Embryonic facial prominence (tissue), 1 donor: ENCODE results near the gene DRAP1.

Experiments used
- DNase-seq: peaks from one replicate; pipeline ENCODE4 v3.0.0-alpha.2; 2016; ENCODE audit errors: extremely low spot score

The DRAP1 gene, protein sequence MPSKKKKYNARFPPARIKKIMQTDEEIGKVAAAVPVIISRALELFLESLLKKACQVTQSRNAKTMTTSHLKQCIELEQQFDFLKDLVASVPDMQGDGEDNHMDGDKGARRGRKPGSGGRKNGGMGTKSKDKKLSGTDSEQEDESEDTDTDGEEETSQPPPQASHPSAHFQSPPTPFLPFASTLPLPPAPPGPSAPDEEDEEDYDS

DNA sequence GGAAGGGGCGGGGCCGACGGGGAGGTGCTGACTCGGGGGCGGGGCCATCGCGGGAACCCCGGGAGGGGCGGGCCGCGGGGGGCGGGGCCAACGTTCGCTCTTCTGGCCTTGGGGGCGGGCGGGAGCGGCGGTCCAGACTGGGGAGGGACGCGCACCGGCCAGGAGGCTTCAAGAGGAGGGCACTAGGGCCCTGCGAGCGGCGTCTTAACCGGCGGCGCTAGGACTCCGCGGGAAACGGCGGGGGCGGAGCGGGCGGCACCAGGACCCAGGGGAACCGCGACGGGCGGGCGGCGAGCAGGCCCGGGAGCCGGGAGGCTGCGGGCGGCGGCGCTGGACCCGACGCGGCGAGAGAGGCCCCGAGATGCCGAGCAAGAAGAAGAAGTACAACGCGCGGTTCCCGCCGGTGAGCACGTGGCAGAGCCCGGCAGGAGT is at the start of gene DRAP1:
Gene DRAP1, plus strand, starts transcription at position 286 of the 432 bp plus-strand sequence. Its CDS starts 76 bp downstream, at position 362.
- DNase-seq, result peak; percentile 99

DNA sequence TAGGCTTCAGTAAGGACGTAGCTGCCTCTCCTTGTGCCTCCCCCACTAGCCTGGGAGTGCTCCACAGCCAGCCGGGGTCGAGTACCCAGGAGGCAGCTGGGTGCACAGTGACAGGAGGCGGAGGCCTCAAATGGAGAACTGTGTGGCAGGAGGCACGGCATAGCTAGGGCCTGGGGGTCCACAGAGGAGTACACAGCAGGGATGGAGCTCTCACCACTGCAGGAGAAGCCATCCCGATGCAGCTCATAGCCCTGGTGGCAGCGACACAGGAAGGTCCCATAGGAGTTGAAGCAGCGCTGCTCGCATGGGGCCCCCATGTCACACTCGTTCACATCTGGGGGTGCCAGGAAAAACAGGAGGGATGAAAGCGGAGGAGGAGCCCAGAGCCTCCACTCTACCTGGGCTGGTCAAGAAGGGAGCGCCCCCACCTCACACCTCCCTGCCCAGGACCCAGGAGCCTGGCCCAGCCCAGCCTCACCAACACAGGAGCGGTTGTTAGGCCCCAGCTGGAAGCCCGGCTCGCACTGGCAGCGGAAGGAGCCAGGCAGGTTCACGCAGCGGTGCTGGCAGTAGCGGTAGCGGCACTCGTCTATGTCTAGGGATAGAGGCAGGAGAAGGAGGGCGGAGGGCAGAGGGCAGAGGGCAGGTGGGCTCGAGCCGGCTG is 49.5 kb upstream of the DRAP1 start:
- DNase-seq, result no peak

DNA sequence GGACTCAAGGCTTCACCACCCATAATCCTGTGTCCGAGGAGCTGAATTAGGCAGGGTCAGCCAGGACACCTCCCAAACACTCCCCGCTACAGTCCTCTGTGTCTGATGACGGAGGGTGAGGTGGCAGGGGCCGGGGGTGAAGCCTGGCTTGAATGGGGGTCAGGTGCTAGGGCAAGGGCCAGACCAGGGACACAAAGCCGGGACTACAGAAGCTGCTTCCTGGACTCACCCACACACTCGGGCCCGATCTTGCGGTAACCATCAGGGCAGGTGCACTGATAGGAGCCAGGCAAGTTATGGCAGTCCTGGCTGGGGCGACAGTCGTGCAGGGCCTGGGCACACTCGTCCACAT is 48.9 kb upstream of the DRAP1 start:
- DNase-seq, result no peak

DNA sequence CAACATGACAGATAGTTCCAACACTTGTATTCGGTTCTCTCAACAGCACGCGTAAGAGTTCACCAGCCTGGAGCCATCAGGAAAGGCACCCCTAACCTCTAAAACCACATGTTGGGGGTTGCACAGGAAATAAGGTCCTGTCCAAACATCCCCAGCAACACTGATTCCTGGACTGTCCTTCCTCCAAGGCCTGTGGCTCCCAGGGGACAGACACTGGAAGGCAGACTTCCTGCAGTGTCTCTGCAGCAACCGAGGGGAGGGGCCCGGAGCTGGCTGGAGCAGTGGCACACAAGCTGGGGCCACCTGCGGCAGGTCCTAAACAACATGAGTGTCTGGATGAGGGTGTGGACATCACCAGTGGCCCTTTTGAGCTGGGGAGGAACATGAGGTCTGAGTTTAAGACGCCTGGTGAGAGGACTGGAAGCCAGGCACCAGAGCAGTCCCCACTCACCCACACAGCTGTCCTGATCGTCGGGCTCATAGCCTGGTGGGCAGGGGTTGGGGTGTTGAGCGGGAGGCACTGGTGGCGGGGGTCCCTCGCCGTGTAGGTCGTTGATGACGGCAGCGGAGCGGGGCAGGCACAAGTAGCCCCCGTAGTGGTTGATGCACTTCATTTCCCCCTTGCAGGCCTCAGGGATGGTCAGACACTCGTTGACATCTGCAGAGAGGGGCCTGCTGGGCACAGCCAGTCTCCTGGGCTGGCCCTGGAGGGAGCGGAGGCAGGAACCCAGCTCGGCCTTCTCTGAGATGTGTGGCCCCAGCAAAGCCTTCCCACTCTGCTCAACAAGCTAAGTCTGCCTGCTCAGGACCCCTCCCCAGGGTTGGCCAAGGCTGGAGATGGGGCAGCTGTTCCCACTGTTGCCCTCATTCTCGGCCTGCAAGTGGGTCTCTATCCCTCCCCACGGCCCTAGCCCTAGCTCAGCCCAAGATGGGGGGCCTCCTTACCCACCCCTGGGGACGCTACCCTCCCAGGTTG is 48.2 kb upstream of the DRAP1 start:
- DNase-seq, result no peak

DNA sequence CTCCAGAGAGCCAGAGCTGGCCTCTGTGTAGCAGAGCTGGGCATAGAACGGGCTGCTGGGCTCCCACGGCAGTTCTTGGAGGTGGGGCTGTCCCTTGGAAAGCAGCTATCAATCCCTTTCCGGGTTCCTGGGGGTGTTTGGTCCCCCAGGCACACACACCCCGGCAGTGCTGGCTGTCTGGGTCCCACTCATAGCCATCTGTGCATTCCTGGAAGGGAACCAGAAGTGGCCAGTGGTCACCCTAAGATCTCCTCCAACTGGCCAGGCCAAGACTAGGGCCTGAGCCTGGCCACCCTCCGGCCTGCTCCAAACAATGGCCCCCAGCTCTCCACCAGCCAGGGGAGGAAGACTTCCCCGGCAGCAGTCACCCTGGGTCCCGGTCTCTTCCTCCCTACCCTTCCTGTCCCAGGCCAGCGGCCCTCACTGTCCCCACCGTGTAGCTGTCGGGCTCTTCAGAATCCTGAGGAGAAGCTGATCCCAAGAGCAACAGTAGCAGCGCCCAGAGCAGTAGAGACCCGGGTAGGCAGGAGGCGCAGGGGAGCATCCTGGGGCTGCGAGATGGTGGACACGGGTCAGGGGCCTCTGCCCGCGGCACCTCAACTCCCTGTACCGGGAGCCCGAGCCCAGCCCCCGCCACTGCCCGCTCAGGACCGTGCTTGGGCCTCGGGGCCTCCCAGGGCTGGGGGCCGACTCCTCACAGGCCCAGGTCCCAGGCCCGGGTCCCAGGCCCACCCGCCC is 47.2 kb upstream of the DRAP1 start:
- DNase-seq, result no peak

DNA sequence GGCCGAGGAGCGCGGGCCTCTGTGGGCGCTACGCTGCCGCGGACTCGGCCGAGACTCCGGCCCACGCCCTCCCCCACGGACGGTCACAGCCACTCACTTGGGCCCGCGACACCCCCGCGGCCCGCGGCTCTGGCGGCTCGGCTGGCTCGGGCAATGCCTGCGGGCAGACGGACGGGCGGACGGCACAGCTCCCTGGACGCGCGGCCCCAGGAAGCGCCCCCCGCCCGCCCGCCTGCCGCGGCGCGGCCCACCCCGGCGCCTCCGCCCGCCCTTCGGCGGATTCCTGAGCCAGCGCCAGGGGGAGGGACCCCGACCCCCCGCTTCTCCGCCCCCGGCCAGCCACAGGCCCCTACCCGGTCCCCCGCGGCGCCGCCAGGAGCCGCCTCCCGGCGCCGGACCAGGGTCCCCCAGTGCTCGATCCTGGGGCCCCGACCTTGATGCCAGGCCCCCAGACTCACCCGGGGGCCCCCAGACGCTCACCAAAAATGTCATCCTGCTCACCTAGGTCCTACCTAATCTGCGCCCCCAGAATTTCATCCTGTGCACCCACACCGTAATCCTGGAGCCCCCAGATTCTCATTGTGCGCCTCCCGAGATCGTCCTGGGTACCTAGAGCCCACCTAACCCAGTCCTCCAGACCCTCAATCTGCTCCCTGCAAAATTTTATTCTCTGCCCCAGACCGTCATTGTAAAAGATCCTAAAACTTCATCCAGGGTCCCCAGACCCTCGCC is 46.5 kb upstream of the DRAP1 start, which contains the start of gene EFEMP2:
Gene EFEMP2, minus strand, starts transcription at position 215 of the 732 bp plus-strand sequence. CDS start 446 bp downstream, outside the sequence.
- DNase-seq, result no peak

DNA sequence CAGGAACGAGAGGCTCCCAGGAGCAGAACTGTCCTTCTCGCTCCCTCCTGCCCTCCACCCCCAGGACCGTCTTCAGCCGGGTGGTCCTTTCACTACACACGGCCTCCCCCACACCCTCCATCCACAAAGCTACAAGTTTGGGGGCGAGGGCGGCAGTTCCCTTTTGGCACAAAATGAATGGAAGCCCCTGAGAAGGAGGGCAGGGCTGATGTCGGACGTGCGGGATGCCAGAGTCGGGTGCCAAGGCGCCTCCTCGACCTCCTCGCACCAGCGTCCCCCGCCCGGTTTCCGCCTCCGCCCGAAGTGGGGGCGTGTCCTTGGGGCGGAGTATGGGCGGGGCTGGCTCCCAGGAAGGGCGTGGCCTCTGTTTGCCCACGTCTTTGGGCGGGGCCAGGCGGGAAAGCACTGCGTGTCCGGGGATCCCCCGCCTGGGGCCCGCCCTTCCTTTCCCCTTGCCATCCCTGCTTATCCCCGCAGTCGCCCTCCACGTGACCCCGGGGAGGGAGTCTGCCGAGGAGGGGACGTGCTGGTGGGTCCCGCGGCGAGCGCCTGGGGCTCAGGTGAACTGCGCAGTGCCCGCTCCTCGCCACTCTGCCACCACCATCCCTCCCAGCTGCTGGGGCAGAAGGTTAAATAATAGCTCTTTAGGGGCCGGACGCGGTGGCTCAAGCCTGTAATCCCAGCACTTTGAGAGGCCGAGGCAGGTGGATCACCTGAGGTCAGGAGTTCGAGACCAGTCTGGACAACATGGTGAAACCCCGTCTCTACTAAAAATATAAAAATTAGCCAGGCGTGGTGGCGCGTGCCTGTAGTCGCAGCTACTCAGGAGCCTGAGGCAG is 45.7 kb upstream of the DRAP1 start:
- DNase-seq, result peak; percentile 69

DNA sequence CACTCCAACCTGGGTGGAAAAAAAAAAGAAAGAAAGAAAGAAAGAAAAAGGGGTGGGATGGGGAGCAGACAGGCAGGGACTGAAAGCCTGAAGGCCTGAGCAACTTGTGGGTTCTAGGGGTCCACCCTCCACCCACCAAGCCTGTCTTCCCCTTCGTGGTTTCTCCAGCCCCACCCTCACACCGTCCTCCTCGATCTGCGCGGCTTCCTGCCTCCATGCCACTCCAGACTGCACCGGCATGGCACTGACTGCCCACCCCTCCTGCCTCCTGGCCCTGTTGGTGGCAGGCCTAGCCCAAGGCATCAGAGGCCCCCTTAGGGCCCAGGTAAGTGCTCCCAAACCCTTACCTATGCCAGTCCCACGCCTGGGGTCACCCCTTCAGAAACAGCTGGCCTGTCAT is 39.6 kb upstream of the DRAP1 start, which contains the start of gene CTSW:
Gene CTSW, plus strand, starts transcription at position 221 of the 400 bp plus-strand sequence. Its CDS starts 18 bp downstream, at position 239.
- DNase-seq, result no peak

DNA sequence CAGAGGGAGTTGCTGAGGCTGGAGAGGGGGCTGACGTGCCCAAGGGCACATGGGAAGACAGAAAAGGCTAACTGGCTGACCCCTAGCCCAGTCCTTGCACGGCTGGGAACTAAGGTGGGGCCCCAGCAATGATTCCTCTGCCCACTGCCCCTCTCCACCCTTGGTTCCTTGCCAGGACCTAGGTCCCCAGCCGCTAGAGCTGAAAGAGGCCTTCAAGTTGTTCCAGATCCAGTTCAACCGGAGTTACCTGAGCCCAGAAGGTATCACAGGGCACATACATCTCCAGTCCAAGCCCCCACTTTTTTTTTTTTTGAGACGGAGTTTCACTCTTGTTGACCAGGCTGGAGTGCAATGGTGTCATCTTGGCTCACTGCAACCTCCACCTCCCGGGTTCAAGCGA is 39.2 kb upstream of the DRAP1 start:
- no peak for DNase-seq

DNA sequence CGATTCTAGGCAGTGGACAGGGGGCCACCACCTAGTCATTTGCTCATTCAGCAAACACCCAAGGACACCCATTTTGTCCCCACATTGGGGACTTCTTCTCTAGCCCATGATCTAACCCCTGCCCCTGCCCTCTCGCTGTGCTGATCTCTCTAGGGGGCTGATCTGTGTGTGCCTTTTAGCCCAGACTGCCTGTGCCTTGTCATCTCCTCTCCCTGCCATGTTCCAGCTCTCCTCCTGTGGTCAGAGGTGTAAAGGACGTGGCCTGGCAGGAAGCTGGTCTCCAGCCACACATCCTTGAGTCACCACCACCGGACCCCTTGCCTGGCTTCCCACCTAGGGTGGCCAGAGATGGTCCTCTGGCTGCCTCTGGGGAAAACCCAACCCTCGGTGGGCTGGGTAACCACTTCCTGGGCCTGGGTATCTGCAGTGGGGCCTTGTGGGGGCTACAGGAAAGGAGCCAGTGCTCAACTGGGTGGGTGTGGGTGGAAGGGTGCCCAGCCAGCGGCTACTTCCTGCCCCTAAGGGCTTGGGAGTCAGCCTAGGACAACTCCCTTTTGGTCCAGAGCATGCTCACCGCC is 38.3 kb upstream of the DRAP1 start:
- no peak for DNase-seq

DNA sequence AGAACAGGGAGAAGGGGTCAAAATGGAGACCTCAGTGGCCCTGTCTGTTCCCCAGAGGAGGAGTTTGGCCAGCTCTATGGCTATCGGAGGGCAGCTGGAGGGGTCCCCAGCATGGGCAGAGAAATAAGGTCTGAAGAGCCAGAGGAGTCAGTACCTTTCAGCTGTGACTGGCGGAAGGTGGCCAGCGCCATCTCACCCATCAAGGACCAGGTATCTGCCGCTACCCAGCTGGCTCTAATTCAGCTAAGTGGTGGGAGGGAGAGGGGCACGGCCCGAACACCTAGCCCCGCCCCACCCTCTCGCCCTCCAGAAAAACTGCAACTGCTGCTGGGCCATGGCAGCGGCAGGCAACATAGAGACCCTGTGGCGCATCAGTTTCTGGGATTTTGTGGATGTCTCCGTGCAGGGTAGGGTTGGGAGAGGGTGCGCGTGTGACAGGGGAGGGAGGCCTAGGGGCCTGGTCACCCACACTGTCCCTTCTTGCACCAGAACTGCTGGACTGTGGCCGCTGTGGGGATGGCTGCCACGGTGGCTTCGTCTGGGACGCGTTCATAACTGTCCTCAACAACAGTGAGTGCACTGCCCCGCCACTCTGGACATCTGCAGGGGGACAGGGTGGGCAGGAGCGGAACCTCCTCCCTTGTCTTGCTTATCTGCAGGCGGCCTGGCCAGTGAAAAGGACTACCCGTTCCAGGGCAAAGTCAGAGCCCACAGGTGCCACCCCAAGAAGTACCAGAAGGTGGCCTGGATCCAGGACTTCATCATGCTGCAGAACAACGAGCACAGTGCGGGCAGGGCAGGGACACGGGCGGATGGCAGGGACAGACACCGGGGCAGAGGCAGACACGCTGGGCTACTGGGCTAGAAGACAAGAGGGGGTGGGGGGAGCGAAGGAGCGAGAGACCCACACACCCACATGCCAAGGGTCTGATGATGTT is 36.8 kb upstream of the DRAP1 start:
- DNase-seq, result no peak

DNA sequence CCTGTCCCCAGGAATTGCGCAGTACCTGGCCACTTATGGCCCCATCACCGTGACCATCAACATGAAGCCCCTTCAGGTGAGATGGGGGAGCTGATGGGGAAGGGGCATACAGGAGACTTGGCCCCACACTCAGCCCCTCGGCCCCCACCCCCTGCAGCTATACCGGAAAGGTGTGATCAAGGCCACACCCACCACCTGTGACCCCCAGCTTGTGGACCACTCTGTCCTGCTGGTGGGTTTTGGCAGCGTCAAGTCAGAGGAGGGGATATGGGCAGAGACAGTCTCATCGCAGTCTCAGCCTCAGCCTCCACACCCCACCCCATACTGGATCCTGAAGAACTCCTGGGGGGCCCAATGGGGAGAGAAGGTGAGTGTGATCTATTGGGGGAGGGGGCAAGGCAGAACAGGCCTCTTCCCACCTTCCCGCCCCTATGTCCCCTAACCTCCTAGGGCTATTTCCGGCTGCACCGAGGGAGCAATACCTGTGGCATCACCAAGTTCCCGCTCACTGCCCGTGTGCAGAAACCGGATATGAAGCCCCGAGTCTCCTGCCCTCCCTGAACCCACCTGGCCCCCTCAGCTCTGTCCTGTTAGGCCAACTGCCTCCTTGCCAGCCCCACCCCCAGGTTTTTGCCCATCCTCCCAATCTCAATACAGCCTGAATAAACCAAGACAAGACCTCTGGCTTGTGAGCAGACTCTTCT is 36.0 kb upstream of the DRAP1 start:
- DNase-seq, result no peak

DNA sequence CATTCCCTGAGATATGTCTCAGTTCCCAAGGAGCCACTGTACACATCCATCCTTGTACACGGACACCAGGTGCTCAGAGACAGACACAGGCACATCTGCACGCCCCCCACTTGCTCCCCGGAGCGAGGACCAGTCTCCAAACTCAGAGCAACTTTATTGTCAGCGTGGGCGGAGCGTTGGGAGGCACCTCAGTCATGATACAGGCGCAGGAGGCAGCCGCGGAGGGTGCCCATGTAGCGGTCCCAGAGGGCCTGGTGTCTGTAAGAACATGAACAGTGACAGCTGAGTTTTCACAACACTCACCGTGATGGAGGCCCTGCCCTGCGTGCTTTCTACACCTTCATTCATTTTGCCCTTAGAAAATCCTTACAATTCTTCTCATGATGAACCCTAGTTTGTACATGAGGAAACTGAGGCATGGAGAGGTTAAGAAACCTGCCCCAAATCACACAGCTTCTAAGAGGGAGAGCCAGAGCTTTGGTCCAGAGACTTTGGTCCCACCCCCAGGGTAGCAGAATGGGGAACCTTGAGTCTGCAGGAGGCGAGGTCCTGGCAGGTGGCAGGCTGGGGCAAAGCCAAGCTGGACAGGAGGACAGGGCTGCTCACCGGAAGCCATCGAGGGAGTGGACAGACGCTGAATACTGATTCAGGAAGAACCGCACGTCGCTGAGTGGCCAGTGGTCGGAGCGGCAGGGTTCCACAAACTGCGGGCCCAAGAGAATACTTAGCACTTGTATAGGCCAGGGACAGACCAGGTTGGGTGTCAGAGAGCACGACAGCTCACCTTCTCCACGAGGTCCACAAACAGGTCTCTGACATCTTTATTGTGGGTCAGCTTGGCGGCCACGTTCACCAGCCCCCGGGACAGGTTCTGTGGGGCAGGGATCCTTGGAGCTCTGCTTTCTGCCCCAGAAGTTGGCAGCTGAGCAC is 35.2 kb upstream of the DRAP1 start:
- no peak for DNase-seq

DNA sequence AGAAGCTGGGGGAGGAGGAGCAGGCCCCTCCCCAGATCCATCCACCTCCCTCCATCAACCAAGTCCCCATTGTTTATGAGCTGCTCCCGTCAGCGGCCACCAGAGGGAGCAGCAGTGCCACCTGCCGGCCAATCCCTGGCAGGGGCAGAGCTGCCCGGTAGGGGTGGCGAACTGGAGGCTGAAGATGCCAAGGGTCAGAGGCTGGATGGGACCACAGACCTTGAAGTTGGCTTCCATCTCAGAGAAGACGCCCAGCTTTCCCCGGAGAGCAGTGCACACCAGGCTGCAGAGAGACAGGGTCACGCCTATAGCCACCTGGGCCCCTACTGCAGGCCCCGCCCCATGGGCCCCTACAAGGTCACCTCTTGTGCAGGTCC is 34.5 kb upstream of the DRAP1 start:
- no peak for DNase-seq

DNA sequence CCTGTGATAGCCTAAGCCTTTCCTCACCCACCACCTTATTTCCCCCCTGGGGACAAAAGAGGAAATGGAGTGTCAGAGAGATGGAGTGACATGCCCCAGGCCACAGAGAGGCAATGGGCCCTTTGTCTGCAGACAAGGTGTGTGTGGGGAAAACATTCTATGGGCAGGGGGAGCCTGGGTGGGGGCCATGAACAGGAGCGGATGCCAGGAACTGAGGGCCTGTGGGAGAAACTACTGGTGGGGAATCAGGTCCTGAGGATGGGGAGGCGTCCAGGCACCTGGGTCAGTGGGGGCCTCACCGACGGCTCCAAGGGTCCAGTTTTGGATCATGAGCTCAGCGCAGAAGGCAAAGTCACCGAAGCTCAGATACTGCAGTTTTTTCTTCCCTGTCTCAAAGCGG is 34.0 kb upstream of the DRAP1 start:
- no peak for DNase-seq

DNA sequence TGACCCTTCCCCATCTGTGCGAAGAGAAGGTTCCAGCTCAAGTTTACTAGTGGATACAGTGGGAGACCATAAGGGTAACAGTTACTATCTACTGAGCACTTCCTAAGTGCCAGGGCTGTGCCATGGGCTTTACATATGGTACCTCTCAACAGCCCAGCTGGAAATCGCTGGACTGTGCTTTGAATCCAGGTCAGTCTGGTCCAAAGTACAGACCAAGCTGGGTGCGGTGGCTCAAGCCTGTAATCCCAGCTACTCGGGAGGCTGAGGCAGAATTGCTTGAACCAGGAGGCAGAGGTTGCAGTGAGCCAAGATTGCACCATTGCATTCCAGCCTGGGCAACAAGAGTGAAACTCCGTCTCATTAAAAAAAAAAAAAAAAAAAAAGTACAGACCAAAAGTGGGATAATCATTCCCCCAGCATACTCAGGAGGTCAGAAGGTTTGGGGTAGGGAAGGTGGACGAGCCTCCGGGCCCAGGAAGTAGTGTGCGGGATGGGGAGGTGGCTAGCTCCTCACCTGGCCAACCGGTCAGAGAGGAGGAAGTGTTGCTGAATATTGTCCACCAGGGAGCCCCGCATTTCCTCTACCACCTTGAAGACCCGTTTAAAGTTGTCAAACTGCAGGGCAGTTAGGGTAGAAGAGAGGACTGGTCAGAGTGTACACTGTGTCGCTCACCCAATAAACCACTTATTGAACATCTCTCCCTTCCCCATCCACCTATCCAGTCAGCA is 33.3 kb upstream of the DRAP1 start:
- no peak for DNase-seq
